PC-3 (cell line): Measurements from ENCODE around the gene MRC1.

Experiments used
- CTCF ChIP-seq: fragments of 300-600 bp; sonication (generic); conservative IDR thresholded peaks from 2 replicates; pipeline ENCODE4 v1.5.1; 2017; ENCODE audit warnings: antibody characterized with exemption, low read depth, mild to moderate bottlenecking, low read length
- EZH2phosphoT487 ChIP-seq: fragments of 300-600 bp; sonication (generic); IDR thresholded peaks from 2 replicates; pipeline ENCODE4 v1.6.1; 2018; ENCODE audit warnings: mild to moderate bottlenecking, antibody characterized with exemption, low read length, borderline replicate concordance

GRCh38 chr10:17883621-17884020 lies 74.5 kb downstream of the MRC1 start:
- TF ChIP-seq CTCF, result no peak
- no peak for TF ChIP-seq EZH2phosphoT487
